PC-9 (cell line): ENCODE data around the gene DPP10.

ENCODE experiments used
- EZH2 ChIP-seq: fragments of 200-600 bp; sonication (generic); IDR thresholded peaks from 2 replicates; pipeline ENCODE4 v1.8.0; 2017; ENCODE audit warnings: antibody characterized with exemption, low read depth
- TF ChIP-seq, protein P1 (sequence below): fragments of 200-600 bp; sonication (generic); conservative IDR thresholded peaks from 2 replicates; pipeline ENCODE4 v1.6.1; 2017; ENCODE audit warnings: mixed run types, antibody characterized with exemption, mild to moderate bottlenecking, moderate library complexity

DNA sequence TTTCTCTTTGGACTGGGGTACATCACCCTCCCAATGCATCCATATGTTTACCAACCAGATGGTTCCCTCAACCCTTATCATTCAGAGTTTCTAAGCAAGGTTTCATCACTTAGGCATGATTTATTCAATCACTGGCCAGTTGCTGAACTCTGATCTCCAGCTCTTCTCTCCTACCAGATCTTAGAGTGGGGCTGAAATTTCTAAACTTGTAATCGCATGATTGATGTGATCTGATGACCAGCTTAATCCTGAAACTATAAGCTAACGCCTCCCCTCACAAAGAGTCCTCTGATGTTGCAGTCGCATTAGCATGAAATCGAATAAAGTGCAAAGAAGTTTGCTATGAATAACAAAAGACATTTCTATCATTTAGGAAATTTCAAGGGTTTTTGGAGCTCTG lies 1082.0 kb downstream of the DPP10 start:
- TF ChIP-seq, protein P1, sequence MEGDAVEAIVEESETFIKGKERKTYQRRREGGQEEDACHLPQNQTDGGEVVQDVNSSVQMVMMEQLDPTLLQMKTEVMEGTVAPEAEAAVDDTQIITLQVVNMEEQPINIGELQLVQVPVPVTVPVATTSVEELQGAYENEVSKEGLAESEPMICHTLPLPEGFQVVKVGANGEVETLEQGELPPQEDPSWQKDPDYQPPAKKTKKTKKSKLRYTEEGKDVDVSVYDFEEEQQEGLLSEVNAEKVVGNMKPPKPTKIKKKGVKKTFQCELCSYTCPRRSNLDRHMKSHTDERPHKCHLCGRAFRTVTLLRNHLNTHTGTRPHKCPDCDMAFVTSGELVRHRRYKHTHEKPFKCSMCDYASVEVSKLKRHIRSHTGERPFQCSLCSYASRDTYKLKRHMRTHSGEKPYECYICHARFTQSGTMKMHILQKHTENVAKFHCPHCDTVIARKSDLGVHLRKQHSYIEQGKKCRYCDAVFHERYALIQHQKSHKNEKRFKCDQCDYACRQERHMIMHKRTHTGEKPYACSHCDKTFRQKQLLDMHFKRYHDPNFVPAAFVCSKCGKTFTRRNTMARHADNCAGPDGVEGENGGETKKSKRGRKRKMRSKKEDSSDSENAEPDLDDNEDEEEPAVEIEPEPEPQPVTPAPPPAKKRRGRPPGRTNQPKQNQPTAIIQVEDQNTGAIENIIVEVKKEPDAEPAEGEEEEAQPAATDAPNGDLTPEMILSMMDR = no peak
- no peak for TF ChIP-seq EZH2
